ENCODE data around the gene PTCH1.

DNA sequence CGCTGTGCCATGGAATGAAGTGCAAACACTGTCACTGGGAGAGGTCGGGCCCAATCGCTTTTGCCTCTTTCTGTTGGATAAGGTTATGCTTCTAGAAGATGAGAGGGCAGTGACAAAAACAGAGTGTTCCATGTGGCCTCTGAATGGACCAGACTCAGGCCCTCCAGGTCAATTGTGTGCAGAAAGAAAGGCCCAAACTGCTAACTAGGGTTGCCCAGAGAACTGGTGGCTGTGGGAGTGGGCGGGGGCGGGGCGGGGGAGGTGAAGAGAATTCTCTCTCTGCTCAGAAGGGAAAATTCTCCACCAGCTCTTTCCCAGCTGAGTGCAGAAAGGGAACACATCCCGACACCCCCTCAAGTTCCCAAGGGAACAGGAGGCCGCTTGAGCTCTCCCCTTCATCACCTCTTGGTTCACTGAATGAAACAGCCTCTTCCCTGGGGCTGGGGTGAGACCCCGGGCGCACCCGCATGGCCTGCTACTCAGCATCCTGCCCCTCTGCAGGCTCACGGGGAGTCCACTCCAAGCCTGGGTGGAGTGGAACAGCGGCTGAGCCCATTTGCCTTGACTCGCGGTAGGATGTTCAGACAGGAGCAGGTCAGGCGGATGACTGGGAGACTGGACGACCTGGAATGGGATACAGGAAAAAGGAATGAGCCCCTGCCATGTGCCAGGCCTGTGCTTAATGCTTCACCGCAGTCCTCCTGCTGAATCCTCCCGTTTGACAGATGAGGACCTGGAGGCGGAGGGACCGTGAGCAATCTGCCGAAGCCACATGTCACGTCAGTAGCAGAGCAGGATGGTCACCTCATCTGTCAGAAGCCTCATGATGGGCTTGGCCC lies 105.5 kb downstream of the PTCH1 start:
- TF ChIP-seq, protein P1, sequence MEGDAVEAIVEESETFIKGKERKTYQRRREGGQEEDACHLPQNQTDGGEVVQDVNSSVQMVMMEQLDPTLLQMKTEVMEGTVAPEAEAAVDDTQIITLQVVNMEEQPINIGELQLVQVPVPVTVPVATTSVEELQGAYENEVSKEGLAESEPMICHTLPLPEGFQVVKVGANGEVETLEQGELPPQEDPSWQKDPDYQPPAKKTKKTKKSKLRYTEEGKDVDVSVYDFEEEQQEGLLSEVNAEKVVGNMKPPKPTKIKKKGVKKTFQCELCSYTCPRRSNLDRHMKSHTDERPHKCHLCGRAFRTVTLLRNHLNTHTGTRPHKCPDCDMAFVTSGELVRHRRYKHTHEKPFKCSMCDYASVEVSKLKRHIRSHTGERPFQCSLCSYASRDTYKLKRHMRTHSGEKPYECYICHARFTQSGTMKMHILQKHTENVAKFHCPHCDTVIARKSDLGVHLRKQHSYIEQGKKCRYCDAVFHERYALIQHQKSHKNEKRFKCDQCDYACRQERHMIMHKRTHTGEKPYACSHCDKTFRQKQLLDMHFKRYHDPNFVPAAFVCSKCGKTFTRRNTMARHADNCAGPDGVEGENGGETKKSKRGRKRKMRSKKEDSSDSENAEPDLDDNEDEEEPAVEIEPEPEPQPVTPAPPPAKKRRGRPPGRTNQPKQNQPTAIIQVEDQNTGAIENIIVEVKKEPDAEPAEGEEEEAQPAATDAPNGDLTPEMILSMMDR (IDR thresholded peaks at IDR 0.05), result no peak
- TF ChIP-seq TCF7L2 (IDR thresholded peaks at IDR 0.05; ENCODE audit: low read depth, low read length), result no peak

Measured in Panc1 (cell line).